K562 treated with DMSO at 1 percent for 24 hours (cell line): ENCODE measurements around the gene OR6C2. TPM values are rescaled to one million over a fixed set of nuclear protein-coding genes. Genes with fewer than 3 reads are reported as not detected.

Source experiments
- total RNA-seq: library from RNA; unstranded; fragments of 300-600 nt; gene quantifications from 2 replicates; pipeline ENCODE4 v1.2.3, GENCODE V29; 2022; ENCODE audit warnings: low read depth; ENCODE audit not compliant: insufficient read depth

The OR6C2 gene
- not detected in 2 replicates for total RNA-seq

GRCh38 chr12:55443776-55444175, at the start of gene OR6C2:
Gene OR6C2, plus strand, starts transcription at chr12:55444076. Its CDS starts 8,138 bp downstream, at chr12:55452214.

GRCh38 chr12:55400229-55400628, 43.6 kb upstream of the OR6C2 start, which contains the start of gene OR6C65:
Gene OR6C65, plus strand, starts transcription at chr12:55400529. Its CDS starts 0 bp downstream, at chr12:55400529.

GRCh38 chr12:55425954-55426353, 17.9 kb upstream of the OR6C2 start, which contains the start of gene OR6C76:
Gene OR6C76, plus strand, starts transcription at chr12:55426254. Its CDS starts 0 bp downstream, at chr12:55426254.

GRCh38 chr12:55470088-55470829, 26.4 kb downstream of the OR6C2 start, which contains the start of gene OR6C70:
Gene OR6C70, minus strand, starts transcription at chr12:55470138. Its CDS starts 0 bp downstream, at chr12:55470138.

GRCh38 chr12:55492078-55492477, 48.2 kb downstream of the OR6C2 start, which contains the start of gene OR6C68:
Gene OR6C68, plus strand, starts transcription at chr12:55492378. Its CDS starts 0 bp downstream, at chr12:55492378.

Other genes with a start within 250 kb of the OR6C2 start
- gene OR10A7, start 223.1 kb upstream of the OR6C2 start, total RNA-seq = not detected in 2 replicates
- not detected in 2 replicates for gene OR6C74, start 199.5 kb upstream of the OR6C2 start, total RNA-seq
- not detected in 2 replicates for gene OR6C6, start 147.5 kb upstream of the OR6C2 start, total RNA-seq
- not detected in 2 replicates for gene OR6C1, start 129.7 kb upstream of the OR6C2 start, total RNA-seq
- gene OR6C3, start 113.3 kb upstream of the OR6C2 start, total RNA-seq = not detected in 2 replicates
- gene OR6C75, start 81.1 kb upstream of the OR6C2 start, total RNA-seq = not detected in 2 replicates
- gene OR6C65, start 43.5 kb upstream of the OR6C2 start, total RNA-seq = not detected in 2 replicates
- gene OR6C76, start 17.8 kb upstream of the OR6C2 start, total RNA-seq = not detected in 2 replicates
- gene OR6C70, start 26.1 kb downstream of the OR6C2 start, total RNA-seq = not detected in 2 replicates
- not detected in 2 replicates for gene OR6C68, start 48.3 kb downstream of the OR6C2 start, total RNA-seq
- gene OR6C4, start 105.5 kb downstream of the OR6C2 start, total RNA-seq = not detected in 2 replicates
- not detected in 2 replicates for gene OR2AP1, start 128.4 kb downstream of the OR6C2 start, total RNA-seq
- gene OR10P1, start 192.8 kb downstream of the OR6C2 start, total RNA-seq = not detected in 2 replicates